GM19193 (cell line): Measurements from ENCODE around the gene MGAM2.

Source experiments
- POLR2A ChIP-seq: IDR thresholded peaks from 4 replicates; pipeline ENCODE4 v1.6.1; 2011; ENCODE audit not compliant: insufficient read depth, insufficient read length; ENCODE audit errors: extremely low read depth

The MGAM2 gene

DNA sequence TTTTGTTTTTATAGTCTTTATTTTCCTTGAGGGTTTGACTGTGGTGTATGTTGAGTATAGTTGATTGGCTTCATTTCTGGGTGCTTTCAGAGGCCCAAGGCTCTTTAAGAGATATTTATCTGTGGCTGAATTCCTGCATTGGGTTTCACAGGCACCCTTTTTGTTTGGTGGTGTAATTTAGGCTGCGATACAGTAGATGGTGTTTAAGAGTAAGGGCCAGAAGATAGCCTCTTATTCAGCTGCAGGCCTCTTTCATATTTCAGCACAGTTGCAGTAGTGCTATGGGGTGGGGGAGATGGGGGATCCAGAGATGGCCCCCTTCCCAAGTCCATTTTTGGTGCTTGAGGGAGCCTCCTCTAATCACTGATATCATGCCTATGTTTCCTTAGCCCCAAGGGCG lies 69.7 kb downstream of the MGAM2 start:
- no peak for TF ChIP-seq POLR2A

DNA sequence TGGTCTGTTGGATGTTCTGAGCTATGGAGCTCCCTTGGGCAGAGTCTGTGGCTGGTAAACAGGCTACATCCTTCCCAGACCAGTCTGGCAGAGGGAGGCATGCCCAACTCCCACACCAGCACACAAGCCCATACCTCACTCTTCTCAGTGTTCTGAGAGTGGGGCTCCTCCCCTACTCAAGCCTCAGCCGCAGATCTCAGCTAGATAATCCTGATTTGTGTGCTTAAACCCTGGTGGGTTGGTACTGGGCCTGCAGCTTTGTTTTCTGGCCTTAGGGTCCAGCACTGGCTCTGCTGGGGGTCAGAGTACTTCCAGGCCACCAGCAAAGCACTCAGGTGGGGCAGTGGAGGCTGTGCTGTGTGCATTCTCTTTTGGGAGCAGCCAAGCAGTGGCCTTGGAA lies 70.4 kb downstream of the MGAM2 start:
- TF ChIP-seq POLR2A, result no peak

DNA sequence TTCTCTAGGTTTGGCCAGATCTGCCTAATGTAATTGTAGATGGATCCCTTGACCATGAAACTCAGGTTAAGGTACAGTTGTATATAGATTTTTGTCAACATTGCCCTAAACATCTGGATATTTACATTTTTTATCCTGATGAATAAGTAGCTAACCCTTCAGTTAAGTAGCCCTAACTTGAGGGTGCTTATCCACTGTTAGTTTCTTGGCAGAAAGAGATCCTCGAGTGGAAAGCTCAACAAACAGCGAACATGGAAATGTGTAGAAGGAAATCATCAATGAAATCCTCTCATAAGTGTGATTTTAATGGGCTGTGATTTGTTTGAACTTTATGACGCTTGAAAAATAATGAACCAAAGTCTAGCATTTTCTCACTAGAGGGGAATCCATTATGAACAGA lies 73.6 kb downstream of the MGAM2 start:
- TF ChIP-seq POLR2A, result no peak

DNA sequence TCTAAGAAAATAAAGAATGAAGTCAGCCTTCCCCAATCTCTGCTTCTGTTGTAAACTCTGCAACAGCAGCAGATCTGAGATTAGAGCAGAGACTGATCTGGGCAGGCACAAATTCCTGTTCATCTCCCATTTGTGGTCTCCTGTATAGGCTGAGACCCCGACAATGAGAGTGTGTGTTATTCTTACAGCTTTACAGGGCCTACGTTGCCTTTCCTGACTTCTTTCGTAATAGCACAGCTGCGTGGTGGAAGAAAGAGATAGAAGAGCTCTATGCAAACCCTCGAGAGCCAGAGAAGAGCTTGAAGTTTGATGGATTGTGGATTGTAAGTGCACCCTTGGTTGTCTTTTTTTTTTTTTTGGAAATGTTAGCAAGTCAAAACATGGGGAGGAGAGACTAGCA lies 74.3 kb downstream of the MGAM2 start:
- TF ChIP-seq POLR2A, result no peak

DNA sequence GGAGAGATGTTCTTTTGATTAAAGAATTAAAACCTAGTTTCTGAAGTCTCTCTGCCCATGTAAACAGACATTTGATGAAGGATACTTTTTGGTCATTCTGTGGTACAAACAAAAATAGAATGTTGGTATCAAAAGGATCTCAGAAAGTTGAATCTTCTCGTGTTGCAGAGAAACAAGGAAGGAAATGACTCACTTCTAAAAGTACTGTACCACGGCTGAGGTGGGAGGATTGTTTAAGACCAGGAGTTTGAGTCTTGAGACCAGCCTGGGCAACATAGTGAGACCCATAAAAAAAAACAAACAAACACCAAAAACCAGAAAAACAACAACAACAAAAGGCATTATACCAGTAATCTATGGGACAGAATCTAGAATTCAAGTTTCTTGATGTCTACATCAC lies 76.6 kb downstream of the MGAM2 start:
- TF ChIP-seq POLR2A, result no peak

DNA sequence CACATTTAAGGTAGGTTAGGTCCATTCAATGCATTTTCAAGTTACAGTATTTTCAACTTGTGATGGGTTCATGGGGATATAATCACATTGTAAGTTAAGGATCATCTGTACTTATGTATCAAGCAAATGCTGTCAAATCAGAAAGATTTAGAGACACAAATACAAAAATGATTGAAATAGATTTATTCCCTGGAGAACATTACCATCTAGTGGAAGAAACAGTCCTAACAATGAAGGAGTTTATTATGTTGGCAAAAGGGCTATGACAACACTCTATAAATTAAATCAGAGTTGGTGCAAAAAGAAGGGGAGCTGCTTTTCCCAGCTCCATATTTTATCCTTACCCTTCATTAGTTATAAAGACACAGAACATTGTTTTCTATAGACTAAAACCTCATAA lies 77.3 kb downstream of the MGAM2 start:
- TF ChIP-seq POLR2A, result no peak

DNA sequence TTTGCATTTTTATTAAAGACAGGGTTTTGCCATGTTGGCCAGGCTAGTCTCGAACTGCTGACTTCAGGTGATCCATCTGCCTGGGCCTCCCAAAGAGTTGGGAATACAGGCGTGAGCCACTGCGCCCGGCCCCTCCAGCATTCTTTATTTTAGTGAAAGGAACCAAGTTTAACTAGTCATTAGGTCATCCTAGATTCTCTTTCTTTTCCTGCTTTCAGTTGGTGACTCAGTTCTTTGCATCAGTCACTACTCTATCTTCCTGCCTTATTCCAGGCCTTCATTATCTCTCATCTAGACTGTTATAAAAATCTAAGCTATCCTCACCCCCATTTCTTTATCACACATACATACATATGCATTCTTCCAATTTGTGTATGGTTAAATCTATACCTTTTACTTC lies 82.7 kb downstream of the MGAM2 start:
- no peak for TF ChIP-seq POLR2A

DNA sequence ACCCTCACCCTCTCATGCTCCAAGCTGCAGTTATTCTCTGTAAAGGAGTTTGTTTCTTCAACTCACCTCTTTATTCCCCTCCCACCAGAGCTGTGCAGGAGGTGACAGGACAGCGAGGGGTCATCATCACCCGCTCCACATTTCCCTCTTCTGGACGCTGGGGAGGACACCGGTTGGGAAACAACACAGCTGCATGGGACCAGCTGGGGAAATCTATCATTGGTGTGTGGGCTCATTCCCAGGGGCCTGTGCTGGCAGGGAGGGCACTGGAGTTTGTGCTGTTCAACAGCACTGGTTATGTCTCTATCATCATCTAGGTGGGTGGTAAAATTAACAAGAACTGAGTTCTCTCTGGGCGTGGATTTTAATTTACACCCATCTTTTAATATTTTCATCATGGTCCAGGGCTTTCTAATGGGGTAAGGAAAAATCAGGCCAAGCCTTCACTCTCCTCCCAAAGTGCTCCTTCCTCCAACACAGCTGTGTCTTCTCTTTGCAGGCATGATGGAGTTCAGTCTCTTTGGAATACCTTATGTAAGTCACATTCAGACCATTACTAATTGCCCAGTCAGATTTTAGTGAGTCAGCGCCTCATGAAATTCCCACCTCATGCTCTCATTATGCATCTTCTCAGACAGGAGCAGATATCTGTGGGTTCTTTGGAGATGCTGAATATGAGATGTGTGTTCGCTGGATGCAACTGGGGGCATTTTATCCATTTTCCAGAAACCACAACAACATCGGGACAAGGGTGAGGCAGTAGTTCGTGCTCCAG lies 84.7 kb downstream of the MGAM2 start:
- TF ChIP-seq POLR2A, result no peak

DNA sequence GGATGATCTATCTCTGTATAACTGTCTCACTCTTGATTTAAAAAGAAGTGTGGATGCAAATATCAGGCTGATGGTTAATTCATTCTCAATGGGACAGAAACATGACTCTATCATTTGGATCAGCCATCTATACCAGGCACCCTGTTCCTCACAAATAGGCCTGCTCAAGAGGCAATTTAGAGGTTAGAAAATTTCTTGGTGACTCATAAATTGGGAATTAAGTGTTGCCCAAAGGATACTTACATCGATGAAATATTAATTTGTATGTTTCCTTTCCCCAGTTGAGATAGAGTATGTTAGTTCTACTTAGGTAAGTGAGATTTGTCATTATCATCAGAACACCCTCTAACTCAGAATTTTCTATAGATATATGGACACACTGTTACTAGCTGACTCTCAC lies 88.7 kb downstream of the MGAM2 start:
- TF ChIP-seq POLR2A, result no peak

DNA sequence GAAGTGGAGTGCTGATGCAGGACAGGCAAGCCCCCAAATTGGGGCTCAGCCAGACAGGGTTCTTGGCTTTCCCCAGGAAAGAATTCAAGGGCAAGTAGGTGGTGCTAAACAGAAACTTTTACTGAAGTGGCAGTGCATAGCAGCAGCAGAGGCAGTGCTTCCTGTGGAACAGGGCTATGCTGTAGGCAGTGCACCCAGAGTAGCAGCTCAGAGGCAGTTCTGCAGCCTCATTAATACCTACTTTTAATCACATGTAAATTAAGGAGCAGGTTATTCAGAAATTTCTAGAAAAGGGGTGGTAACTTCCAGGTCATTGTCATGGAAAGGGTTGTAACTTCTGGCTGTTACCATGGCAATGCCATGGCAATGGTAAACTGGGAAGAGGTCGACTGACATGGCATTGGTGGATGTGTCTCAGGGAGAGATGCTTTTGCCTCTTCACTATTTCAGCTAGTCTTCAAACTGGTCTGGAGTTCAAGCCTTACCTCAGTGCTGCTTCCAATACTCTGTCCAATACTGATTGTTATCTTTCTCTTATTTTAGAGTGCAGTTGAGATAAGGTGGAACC lies 117.1 kb downstream of the MGAM2 start:
- no peak for TF ChIP-seq POLR2A

DNA sequence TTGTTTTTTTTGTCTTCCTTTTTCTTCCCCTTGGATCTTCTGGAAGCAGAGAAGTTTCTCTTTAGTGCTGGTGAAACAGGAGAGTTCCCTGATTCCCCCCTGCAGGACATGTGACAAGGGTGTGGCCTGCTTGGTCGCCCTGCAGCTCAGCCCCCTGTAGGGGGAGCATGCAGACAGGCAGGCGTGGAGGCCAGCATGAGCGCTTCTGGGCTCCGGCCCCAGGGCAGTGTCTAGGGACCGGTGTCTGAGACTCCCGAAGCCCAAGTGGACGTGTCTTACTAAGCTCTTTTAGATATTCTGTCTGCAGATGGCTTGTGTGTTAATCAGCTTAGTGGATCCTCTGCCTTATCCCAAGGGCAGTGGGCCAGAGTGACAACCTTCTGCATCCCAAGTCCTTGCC lies 120.2 kb downstream of the MGAM2 start:
- no peak for TF ChIP-seq POLR2A

DNA sequence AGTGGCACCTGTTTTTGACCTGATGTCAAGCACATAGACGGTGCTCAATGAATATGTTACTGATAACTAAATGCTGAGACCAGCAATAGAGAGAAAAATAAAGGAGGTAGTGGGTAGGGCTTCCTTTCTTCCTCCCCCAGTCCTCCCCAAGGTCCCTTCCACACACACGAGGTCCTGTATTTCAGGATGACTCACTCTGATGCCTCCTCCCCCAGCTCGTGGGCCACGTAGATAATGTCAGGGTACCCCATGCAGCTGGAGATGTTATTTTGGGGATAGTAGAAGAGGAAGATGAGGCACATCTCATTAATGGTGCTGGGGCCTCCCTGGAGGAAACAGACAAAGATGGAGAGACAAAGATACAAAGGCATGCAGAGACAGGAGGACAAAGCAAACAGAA lies 129.0 kb downstream of the MGAM2 start:
- TF ChIP-seq POLR2A, result no peak

DNA sequence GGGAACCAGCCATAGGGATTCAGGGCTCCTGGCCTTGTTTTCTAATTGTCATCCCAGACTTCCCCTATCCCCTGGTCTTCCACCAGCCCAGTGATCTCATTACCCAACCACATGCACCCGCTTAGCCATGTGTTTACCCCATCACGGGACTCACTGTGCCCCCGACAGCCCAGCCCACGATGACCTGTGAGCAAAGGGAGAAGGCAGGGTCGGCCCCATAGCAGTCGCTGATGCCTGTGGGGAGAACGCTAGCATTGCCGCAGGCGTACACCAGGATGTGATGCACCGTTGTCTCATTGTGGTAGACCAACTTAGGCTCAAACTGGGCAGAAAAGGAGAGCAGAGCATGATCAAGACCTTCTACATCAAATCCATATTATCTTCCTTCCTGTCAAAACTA lies 132.3 kb downstream of the MGAM2 start:
- no peak for TF ChIP-seq POLR2A

DNA sequence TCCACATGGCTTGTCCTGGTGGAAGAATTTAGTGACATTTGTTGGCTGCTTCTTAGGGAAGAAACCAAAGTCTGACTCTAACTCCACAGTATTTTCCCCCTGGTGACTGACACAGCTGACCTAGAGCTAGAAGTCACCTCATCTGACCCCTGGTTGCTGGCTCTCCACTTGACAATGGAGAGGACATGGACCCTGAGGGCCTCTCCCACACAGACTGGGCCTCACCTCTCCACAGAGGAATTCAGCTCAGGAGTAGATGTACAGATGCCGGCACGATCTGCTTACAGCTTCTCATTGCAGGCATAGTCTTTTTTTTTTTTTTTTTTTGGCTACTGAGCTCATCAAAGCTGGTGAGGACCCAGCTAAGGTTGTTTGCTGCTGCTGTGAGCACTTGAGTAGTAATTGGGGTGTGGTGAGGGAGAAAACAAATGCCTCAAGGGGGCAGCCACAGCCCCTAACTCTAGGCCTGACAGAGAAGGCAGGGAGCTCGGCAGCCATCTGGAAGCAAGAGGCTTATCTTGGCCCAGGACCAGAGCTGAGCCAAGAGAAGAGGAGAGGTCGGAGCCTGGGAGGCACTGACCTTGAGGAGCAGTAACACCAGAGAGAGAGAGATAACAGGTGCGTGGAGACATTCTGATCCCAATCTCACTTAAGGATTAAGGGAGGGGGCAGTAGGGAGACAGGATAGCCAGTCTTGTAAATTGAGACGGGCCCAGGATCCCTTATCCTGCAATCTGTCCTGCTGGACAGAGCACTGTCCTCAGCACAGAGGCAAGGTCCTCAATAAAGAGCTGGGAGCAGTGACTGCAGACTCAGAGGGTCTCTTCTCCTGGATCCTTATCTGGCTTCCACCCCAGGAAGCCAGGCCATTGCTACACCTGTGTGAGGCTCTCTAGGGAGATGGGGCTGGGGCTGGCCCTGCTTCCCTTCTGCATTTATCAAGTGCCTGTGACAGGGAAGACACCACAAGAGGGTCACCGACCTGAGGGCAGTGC lies 136.9 kb downstream of the MGAM2 start:
- TF ChIP-seq POLR2A, result no peak

DNA sequence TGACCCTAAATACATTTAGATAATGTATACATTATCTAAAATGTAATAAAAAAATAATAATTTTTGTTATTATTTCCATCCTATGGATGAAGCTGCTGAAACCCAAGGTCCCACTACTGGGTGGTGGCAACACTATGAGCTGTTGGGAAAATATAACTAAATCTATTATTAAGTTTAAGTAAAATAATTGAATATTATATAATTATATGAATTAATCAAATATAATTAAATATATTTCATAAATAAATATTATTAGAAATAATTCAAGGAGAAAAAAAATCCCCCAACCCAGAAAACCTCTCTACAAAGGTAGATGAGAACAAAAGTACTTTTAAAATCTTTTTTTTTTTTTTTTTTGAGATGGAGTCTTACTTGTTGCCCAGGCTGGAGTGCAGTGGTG lies 138.4 kb downstream of the MGAM2 start:
- no peak for TF ChIP-seq POLR2A

DNA sequence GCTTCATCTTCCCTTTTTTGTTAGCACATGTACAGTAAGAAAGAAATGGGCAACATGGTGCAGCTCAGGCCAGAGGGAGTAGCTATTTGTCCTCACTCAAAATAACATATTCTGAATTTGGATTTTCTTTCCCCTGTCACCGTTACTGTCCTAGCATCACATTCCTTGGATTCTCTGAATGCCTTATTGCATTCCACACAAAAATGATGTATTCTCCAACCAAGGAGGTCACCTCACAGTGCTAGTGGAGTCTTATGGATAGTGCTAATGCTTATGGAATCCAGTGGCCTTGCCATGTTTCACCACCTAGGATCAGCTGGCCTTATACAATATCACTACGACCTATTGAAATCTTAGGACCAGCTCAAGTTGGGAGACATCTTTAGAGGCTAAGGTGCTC lies 139.2 kb downstream of the MGAM2 start:
- TF ChIP-seq POLR2A, result no peak

DNA sequence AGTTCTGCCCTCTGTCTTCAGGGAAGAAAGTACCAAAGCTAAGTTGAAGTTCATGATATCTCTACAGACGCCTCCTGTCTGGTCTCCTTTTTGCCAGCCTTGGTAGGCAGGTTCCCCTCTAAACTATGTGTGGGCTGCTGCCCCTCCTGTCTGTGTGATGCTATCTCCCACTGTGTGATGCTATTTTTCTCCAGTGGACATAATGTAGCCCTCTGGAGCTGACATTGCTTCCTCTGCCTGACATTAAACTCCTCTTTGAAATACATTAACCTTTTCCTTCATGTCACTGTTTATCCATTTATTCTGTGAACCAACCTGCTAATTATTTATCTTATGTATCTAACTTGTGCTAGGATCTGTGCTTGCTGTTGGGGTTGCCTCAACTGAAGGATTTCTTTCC lies 146.4 kb downstream of the MGAM2 start, which contains the start of gene PRSS58:
PRSS58 (minus strand) TSS at position 101 of the 400 bp plus-strand sequence. CDS start 351 bp downstream, outside the sequence.
- TF ChIP-seq POLR2A, result no peak
